Upper lobe of left lung (tissue), 6 donors: ENCODE data around the gene HNMT. TPM values are rescaled to one million over a fixed set of nuclear protein-coding genes. Genes with fewer than 3 reads are reported as not detected.

Experiments used
- ATAC-seq, 2 donors: fragments of 200-7000 bp; cut with Tn5 transposase; one replicate each; pipeline ENCODE4 v1.9.1; 2022; ENCODE audit warnings: mild to moderate bottlenecking in 2 of 2, moderate library complexity in 2 of 2; ENCODE audit not compliant: low FRiP score in 2 of 2
- DNase-seq, 2 donors: peaks; one replicate each; pipeline ENCODE4 v3.0.0-alpha.2; 2019 to 2020
- H3K27ac ChIP-seq, 4 donors: fragments of 200-600 bp; sonication (generic); one replicate each; pipeline ENCODE4 v1.5.1; 2016 to 2019
- H3K27me3 ChIP-seq, 4 donors: fragments of 200-600 bp; sonication (generic); one replicate each; pipeline ENCODE4 v1.5.1; 2017 to 2019
- H3K36me3 ChIP-seq, 4 donors: fragments of 200-600 bp; sonication (generic); one replicate each; pipeline ENCODE4 v1.5.1; 2016 to 2019
- H3K4me1 ChIP-seq, 4 donors: fragments of 200-600 bp; sonication (generic); one replicate each; pipeline ENCODE4 v1.5.1; 2018 to 2019
- H3K4me3 ChIP-seq, 4 donors: fragments of 200-600 bp; sonication (generic); one replicate each; pipeline ENCODE4 v1.5.1; 2017 to 2019; ENCODE audit warnings: mild to moderate bottlenecking in 2 of 4, moderate library complexity in 1 of 4
- H3K9me3 ChIP-seq, 4 donors: fragments of 200-600 bp; sonication (generic); one replicate each; pipeline ENCODE4 v1.5.1; 2018 to 2019
- EP300 ChIP-seq, 4 donors: sonication (generic); formaldehyde crosslinking; IDR thresholded peaks; one replicate each; pipeline ENCODE4 v1.5.1; 2017; ENCODE audit warnings: antibody characterized with exemption in 4 of 4, control low read depth in 2 of 4
- POLR2A ChIP-seq, 4 donors: fragments of 450-650 bp; IDR thresholded peaks; one replicate each; pipeline ENCODE4 v1.5.1; 2016 to 2017; ENCODE audit warnings: antibody characterized with exemption in 4 of 4, mild to moderate bottlenecking in 2 of 4
- POLR2AphosphoS5 ChIP-seq, 2 donors: sonication (generic); formaldehyde crosslinking; IDR thresholded peaks; one replicate each; pipeline ENCODE4 v1.5.1; 2017; ENCODE audit warnings: antibody characterized with exemption in 2 of 2
- WGBS, 2 donors: methylation state at CpG; one replicate each; pipeline ENCODE4 v1.1.5; 2017 to 2018; 5-methylcytosine and 5-hydroxymethylcytosine counted together
- total RNA-seq, 6 donors: library from RNA; depleted of rRNA in 4 of 6; stranded (reverse); fragments of >200 nt in 4 of 6; gene quantifications; one replicate each; pipeline versions ENCODE4 v1.1.0 to v1.2.1, GENCODE V29; 2016 to 2021
- TF ChIP-seq, protein P1 (sequence below), 6 experiments: fragments of 450-650 bp in 4 of 6; fragments of 200-600 bp in 2 of 6; sonication (generic) in 2 of 6; IDR thresholded peaks; one replicate each; pipeline ENCODE4 v1.5.1; 2016 to 2019; ENCODE audit warnings: antibody characterized with exemption in 6 of 6
- donor health status: DM: no; HTN: no; CAD: no; lungs with moderate emphysema.
- donor health status: DM: no; HTN: yes; CAD: no; lungs with severe emphysema.

Gene HNMT
- total RNA-seq, 6 donors from 2014 or later, result 36.1 to 81.7 (median 67.5) TPM

GRCh38 chr2:138026111-138027020, 62.1 kb downstream of the HNMT start:
- TF ChIP-seq, protein P1, sequence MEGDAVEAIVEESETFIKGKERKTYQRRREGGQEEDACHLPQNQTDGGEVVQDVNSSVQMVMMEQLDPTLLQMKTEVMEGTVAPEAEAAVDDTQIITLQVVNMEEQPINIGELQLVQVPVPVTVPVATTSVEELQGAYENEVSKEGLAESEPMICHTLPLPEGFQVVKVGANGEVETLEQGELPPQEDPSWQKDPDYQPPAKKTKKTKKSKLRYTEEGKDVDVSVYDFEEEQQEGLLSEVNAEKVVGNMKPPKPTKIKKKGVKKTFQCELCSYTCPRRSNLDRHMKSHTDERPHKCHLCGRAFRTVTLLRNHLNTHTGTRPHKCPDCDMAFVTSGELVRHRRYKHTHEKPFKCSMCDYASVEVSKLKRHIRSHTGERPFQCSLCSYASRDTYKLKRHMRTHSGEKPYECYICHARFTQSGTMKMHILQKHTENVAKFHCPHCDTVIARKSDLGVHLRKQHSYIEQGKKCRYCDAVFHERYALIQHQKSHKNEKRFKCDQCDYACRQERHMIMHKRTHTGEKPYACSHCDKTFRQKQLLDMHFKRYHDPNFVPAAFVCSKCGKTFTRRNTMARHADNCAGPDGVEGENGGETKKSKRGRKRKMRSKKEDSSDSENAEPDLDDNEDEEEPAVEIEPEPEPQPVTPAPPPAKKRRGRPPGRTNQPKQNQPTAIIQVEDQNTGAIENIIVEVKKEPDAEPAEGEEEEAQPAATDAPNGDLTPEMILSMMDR (IDR thresholded peaks at IDR 0.05), result no peak
- no peak for TF ChIP-seq EP300 (IDR thresholded peaks at IDR 0.05)
- no peak for TF ChIP-seq POLR2AphosphoS5 (IDR thresholded peaks at IDR 0.05)
- H3K27ac ChIP-seq, result no peak overlapping the region
- no peaks in the 10 kb centered on the region for H3K27me3 ChIP-seq
- no peak for DNase-seq
- no peaks in the 10 kb centered on the region for H3K9me3 ChIP-seq
- H3K4me1 ChIP-seq, result no peaks in the 10 kb centered on the region
- ATAC-seq, result no peak
- 88 to 90% methylated on average over 6 of the region's 6 CpGs for WGBS, 2 donors
- H3K36me3 ChIP-seq, result no peaks in the 10 kb centered on the region
- no peak overlapping the region for H3K4me3 ChIP-seq

DNA sequence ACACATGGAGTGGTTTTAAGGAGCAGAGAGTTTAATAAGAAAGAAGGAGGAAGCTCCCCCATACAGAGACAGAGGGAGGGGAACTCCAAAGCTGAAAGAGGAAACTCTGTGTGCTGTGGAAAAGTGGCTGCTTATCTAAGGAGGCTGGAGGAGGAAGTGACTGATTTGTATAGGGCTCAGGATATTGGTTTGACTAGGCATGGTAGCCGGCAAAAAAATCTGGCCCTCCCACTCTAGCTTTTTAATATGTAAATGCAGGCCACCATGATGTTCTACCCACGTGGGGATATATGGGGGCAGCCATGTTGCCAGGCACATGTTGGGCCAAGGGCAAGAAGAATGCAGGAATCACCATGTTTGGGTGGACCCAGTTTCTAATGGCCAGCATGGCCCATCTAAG, 64.3 kb downstream of the HNMT start:
- no peaks in the 10 kb centered on the region for H3K9me3 ChIP-seq
- TF ChIP-seq POLR2A (IDR thresholded peaks at IDR 0.05) (no peak), EP300 (IDR thresholded peaks at IDR 0.05) (no peak), POLR2AphosphoS5 (IDR thresholded peaks at IDR 0.05) (no peak)
- TF ChIP-seq, protein P1 (IDR thresholded peaks at IDR 0.05), result no peak
- ATAC-seq, result peak in 1 of 2 donors; percentile 84

GRCh38 chr2:138029276-138029675, 65.0 kb downstream of the HNMT start:
- no peaks in the 10 kb centered on the region for H3K36me3 ChIP-seq
- no peak for DNase-seq
- no peak for TF ChIP-seq POLR2AphosphoS5 (IDR thresholded peaks at IDR 0.05)
- TF ChIP-seq, protein P1 (IDR thresholded peaks at IDR 0.05), result no peak
- TF ChIP-seq EP300 (IDR thresholded peaks at IDR 0.05), result no peak
- no peak for TF ChIP-seq POLR2A (IDR thresholded peaks at IDR 0.05)
- no peaks in the 10 kb centered on the region for H3K9me3 ChIP-seq
- no peak for ATAC-seq
- H3K27ac ChIP-seq, result no peak overlapping the region
- no peaks in the 10 kb centered on the region for H3K4me1 ChIP-seq
- no peaks in the 10 kb centered on the region for H3K27me3 ChIP-seq
- no peak overlapping the region for H3K4me3 ChIP-seq

More for the DNA sequence above, 64.3 kb downstream of the HNMT start:
- no peak overlapping the region for H3K4me3 ChIP-seq
- no peaks in the 10 kb centered on the region for H3K36me3 ChIP-seq
- H3K27ac ChIP-seq, result no peak overlapping the region
- H3K4me1 ChIP-seq, result no peaks in the 10 kb centered on the region
- 32 to 52% methylated on average over 2 of the region's 2 CpGs for WGBS, 2 donors
- no peaks in the 10 kb centered on the region for H3K27me3 ChIP-seq
- DNase-seq, result no peak

DNA sequence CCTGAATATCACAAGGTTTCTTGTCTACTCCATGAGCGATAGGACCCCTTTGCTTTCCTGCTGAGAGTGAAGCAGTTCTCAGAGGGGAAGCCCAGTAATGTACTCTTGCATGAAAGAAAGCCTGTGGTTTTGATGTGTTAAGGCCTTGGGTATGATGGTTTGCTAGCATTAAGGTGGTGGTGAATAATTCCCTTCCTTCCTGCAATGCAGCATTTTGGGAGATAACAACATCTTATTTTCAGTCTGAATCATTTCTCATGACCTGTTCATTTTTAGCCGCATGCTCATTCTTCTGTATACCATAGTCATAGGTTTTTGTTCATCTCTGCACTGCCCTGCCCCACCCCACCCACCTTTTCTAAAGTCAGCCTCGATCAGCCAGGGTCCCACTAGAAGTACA, 66.2 kb downstream of the HNMT start:
- Histone ChIP-seq H3K4me3 (no peak overlapping the region), H3K36me3 (no peaks in the 10 kb centered on the region), H3K4me1 (no peaks in the 10 kb centered on the region), H3K27me3 (no peaks in the 10 kb centered on the region), H3K9me3 (no peaks in the 10 kb centered on the region), H3K27ac (no peak overlapping the region)
- no peak for ATAC-seq
- no peak for DNase-seq
- TF ChIP-seq POLR2A (IDR thresholded peaks at IDR 0.05), result no peak
- TF ChIP-seq EP300 (IDR thresholded peaks at IDR 0.05), result no peak
- TF ChIP-seq, protein P1 (IDR thresholded peaks at IDR 0.05), result no peak
- TF ChIP-seq POLR2AphosphoS5 (IDR thresholded peaks at IDR 0.05), result no peak
- WGBS, 2 donors, result 75 to 89% methylated on average over 3 of the region's 3 CpGs

DNA sequence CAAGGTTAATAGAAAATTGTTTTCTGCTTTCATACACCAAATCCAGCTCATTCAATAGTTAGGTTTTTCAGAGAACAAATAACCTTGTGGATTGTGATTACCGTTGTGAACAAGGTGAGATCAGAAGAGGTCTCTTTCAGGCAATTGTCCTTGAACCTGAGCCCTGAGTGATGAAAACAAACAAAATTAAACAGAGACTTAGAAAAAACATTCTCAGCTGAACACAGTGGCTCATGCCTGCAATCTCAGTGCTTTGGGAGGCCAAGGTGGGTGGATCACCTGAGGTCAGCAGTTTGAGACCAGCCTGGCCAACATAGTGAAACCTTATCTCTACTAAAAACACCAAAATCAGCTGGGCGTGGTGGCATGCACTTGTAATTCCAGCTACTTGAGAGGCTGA, 68.1 kb downstream of the HNMT start:
- H3K9me3 ChIP-seq, result no peaks in the 10 kb centered on the region
- H3K4me1 ChIP-seq, result no peaks in the 10 kb centered on the region
- 65 to 66% methylated on average over 2 of the region's 2 CpGs for WGBS, 2 donors
- DNase-seq, result no peak
- H3K27ac ChIP-seq, result no peak overlapping the region
- H3K36me3 ChIP-seq, result no peaks in the 10 kb centered on the region
- TF ChIP-seq EP300 (IDR thresholded peaks at IDR 0.05), result no peak
- TF ChIP-seq, protein P1 (IDR thresholded peaks at IDR 0.05), result no peak
- TF ChIP-seq POLR2A (IDR thresholded peaks at IDR 0.05), result no peak
- no peak overlapping the region for H3K4me3 ChIP-seq
- ATAC-seq, result no peak
- no peaks in the 10 kb centered on the region for H3K27me3 ChIP-seq
